HepG2 (cell line): ENCODE data around the gene ZNF574.

ENCODE experiments used
- CREB1 ChIP-seq, 2 experiments: fragments of 450-650 bp in 1 of 2; IDR thresholded peaks; 2 replicates each; pipeline ENCODE4 v1.6.1; 2016 to 2017; ENCODE audit warnings: control low read depth in 1 of 2, mild to moderate bottlenecking in 1 of 2, missing compliant biosample characterization in 1 of 2, missing genetic modification characterization in 1 of 2
- CTCF ChIP-seq: sonication (generic); formaldehyde crosslinking; IDR thresholded peaks from 2 replicates; pipeline ENCODE4 v1.5.0; 2020; ENCODE audit warnings: mild to moderate bottlenecking, missing genetic modification reagents, moderate library complexity
- FOXP4 ChIP-seq: sonication (generic); formaldehyde crosslinking; IDR thresholded peaks from 2 replicates; pipeline ENCODE4 v1.4.0; 2020; ENCODE audit warnings: missing genetic modification reagents
- HNRNPL ChIP-seq: fragments of 200-400 bp; formaldehyde crosslinking; IDR thresholded peaks from 2 replicates; pipeline ENCODE4 v1.6.1; 2017; ENCODE audit warnings: mild to moderate bottlenecking, low read depth, low read length
- HOXA3 ChIP-seq: sonication (generic); formaldehyde crosslinking; IDR thresholded peaks from 2 replicates; pipeline ENCODE4 v1.5.0; 2020; ENCODE audit warnings: missing genetic modification reagents
- KLF12 ChIP-seq: sonication (generic); formaldehyde crosslinking; IDR thresholded peaks from 2 replicates; pipeline ENCODE4 v1.4.0; 2020; ENCODE audit warnings: missing genetic modification reagents, borderline replicate concordance
- MAFF ChIP-seq: IDR thresholded peaks from 2 replicates; pipeline ENCODE4 v1.6.1; 2011; ENCODE audit warnings: low read depth, low read length, improper control_type of control experiment
- NFIC ChIP-seq: IDR thresholded peaks from 2 replicates; pipeline ENCODE4 v1.6.1; 2012; ENCODE audit warnings: mild to moderate bottlenecking, low read length, inconsistent platforms
- TAF1 ChIP-seq: sonication (generic); formaldehyde crosslinking; IDR thresholded peaks from 2 replicates; pipeline ENCODE4 v1.4.0; 2020; ENCODE audit warnings: missing genetic modification reagents
- TOE1 ChIP-seq: sonication (generic); formaldehyde crosslinking; IDR thresholded peaks from 2 replicates; pipeline ENCODE4 v1.4.0; 2020; ENCODE audit warnings: mild to moderate bottlenecking, missing genetic modification reagents
- ZNF253 ChIP-seq: sonication (generic); formaldehyde crosslinking; IDR thresholded peaks from 2 replicates; pipeline ENCODE4 v1.8.0; 2022; ENCODE audit warnings: mild to moderate bottlenecking, missing genetic modification reagents, borderline replicate concordance
- ZNF280B ChIP-seq: sonication (generic); formaldehyde crosslinking; IDR thresholded peaks from 2 replicates; pipeline ENCODE4 v1.5.0; 2020; ENCODE audit warnings: missing genetic modification reagents, mild to moderate bottlenecking, borderline replicate concordance
- ZNF563 ChIP-seq: sonication (generic); formaldehyde crosslinking; IDR thresholded peaks from 2 replicates; pipeline ENCODE4 v1.8.0; 2022; ENCODE audit warnings: mild to moderate bottlenecking, moderate library complexity, missing genetic modification reagents
- ZNF780A ChIP-seq: sonication (generic); formaldehyde crosslinking; IDR thresholded peaks from 2 replicates; pipeline ENCODE4 v1.8.0; 2022; ENCODE audit warnings: mild to moderate bottlenecking, missing genetic modification reagents, moderate library complexity

GRCh38 chr19:42088471-42089190 lies 12.7 kb downstream of the ZNF574 start:
- TF ChIP-seq ZNF563 (no peak), CTCF (CRISPR knock-in tag) (no peak), MAFF (no peak), KLF12 (CRISPR knock-in tag) (no peak), ZNF253 (CRISPR knock-in tag) (no peak), ZNF780A (no peak), ZNF280B (no peak), HNRNPL (no peak), TAF1 (no peak), TOE1 (CRISPR knock-in tag) (no peak), FOXP4 (no peak), NFIC (no peak), HOXA3 (CRISPR knock-in tag) (no peak), CREB1 (IDR thresholded peaks at IDR 0.05) (no peak), CREB1 (CRISPR knock-in tag; IDR thresholded peaks at IDR 0.05) (no peak)
